Measurements from ENCODE around the gene MVB12B. TPM values are rescaled to one million over a fixed set of nuclear protein-coding genes. Genes with fewer than 3 reads are reported as not detected.

The MVB12B gene
- total RNA-seq, 1 experiment from 2014 or later = 4.5 TPM

GRCh38 chr9:126532019-126532462, 205.4 kb downstream of the MVB12B start:
- Mint-ChIP-seq H3K9me3 (ENCODE audit: low read depth, unreplicated experiment) (no peaks in the 10 kb centered on the region), H3K4me1 (ENCODE audit: low read depth, unreplicated experiment) (no peaks in the 10 kb centered on the region), H3K27me3 (ENCODE audit: unreplicated experiment) (peaks cover 89% of the 10 kb centered on the region), H3K27ac (ENCODE audit: unreplicated experiment) (no peak overlapping the region), H3K4me3 (ENCODE audit: low read depth, unreplicated experiment) (no peak overlapping the region), H3K36me3 (ENCODE audit: insufficient read depth, unreplicated experiment) (no peaks in the 10 kb centered on the region)
- no peak for TF ChIP-seq CTCF (IDR thresholded peaks at IDR 0.05; ENCODE audit: unreplicated experiment)
- DNase-seq = no peak
- CTCF ChIA-PET = interaction anchor here (0.9 kb wide), 1 partner anchor 21 kb away, joined by 3 read pairs; no protein-coding TSS in a partner anchor
- BruUV-seq (replicated peaks) = no TSS peak
- intact Hi-C loops (cut with micrococcal nuclease; ENCODE audit: unreplicated experiment) = no loop called here

- H3K27me3 Mint-ChIP-seq (ENCODE audit: unreplicated experiment) = peaks cover 89% of the 10 kb centered on the region
- intact Hi-C loops (cut with micrococcal nuclease; ENCODE audit: unreplicated experiment) = no loop called here
- H3K4me3 Mint-ChIP-seq (ENCODE audit: low read depth, unreplicated experiment) = no peak overlapping the region
- H3K36me3 Mint-ChIP-seq (ENCODE audit: insufficient read depth, unreplicated experiment) = no peaks in the 10 kb centered on the region
- BruUV-seq (replicated peaks) = no TSS peak
- no peak for TF ChIP-seq CTCF (IDR thresholded peaks at IDR 0.05; ENCODE audit: unreplicated experiment)
- DNase-seq = no peak
- H3K9me3 Mint-ChIP-seq (ENCODE audit: low read depth, unreplicated experiment) = no peaks in the 10 kb centered on the region
- CTCF ChIA-PET = no interaction called here
- no peak overlapping the region for H3K27ac Mint-ChIP-seq (ENCODE audit: unreplicated experiment)
- no peaks in the 10 kb centered on the region for H3K4me1 Mint-ChIP-seq (ENCODE audit: low read depth, unreplicated experiment)
These were observed 205.9 kb downstream of the MVB12B start for GRCh38 chr9:126532489-126532888.

- H3K9me3 Mint-ChIP-seq (ENCODE audit: low read depth, unreplicated experiment) = no peaks in the 10 kb centered on the region
- intact Hi-C loops (cut with micrococcal nuclease; ENCODE audit: unreplicated experiment) = no loop called here
- no peak overlapping the region for H3K4me3 Mint-ChIP-seq (ENCODE audit: low read depth, unreplicated experiment)
- DNase-seq = no peak
- no peak for TF ChIP-seq CTCF (IDR thresholded peaks at IDR 0.05; ENCODE audit: unreplicated experiment)
- H3K4me1 Mint-ChIP-seq (ENCODE audit: low read depth, unreplicated experiment) = no peaks in the 10 kb centered on the region
- CTCF ChIA-PET = no interaction called here
- H3K27me3 Mint-ChIP-seq (ENCODE audit: unreplicated experiment) = peaks cover 89% of the 10 kb centered on the region
- no peak overlapping the region for H3K27ac Mint-ChIP-seq (ENCODE audit: unreplicated experiment)
- no TSS peak for BruUV-seq (replicated peaks)
- H3K36me3 Mint-ChIP-seq (ENCODE audit: insufficient read depth, unreplicated experiment) = no peaks in the 10 kb centered on the region
These were observed 206.6 kb downstream of the MVB12B start for GRCh38 chr9:126532951-126533925.

GRCh38 chr9:126533926-126534310, 207.3 kb downstream of the MVB12B start:
- H3K27me3 Mint-ChIP-seq (ENCODE audit: unreplicated experiment) = peaks cover 89% of the 10 kb centered on the region
- intact Hi-C loops (cut with micrococcal nuclease; ENCODE audit: unreplicated experiment) = no loop called here
- no peaks in the 10 kb centered on the region for H3K4me1 Mint-ChIP-seq (ENCODE audit: low read depth, unreplicated experiment)
- CTCF ChIA-PET = no interaction called here
- BruUV-seq (replicated peaks) = no TSS peak
- H3K36me3 Mint-ChIP-seq (ENCODE audit: insufficient read depth, unreplicated experiment) = no peaks in the 10 kb centered on the region
- H3K27ac Mint-ChIP-seq (ENCODE audit: unreplicated experiment) = no peak overlapping the region
- no peak overlapping the region for H3K4me3 Mint-ChIP-seq (ENCODE audit: low read depth, unreplicated experiment)
- H3K9me3 Mint-ChIP-seq (ENCODE audit: low read depth, unreplicated experiment) = no peaks in the 10 kb centered on the region
- no peak for DNase-seq
- TF ChIP-seq CTCF (IDR thresholded peaks at IDR 0.05; ENCODE audit: unreplicated experiment) = no peak
